Mesenchymal stem cell (in vitro differentiated cells and primary cell): ENCODE results near the gene TSPAN2.

Source experiments
- DNase-seq: peaks from one replicate; pipeline ENCODE4 v3.0.0-alpha.2; 2013
- H2AFZ ChIP-seq: one replicate; pipeline ENCODE4 v1.6.1; 2013; ENCODE audit warnings: low read depth, mild to moderate bottlenecking, control low read depth, inconsistent platforms, low read length, moderate library complexity
- H2AK5ac ChIP-seq: 2 replicates; pipeline ENCODE4 v1.6.1; 2013; ENCODE audit warnings: low read length, moderate library complexity, mild to moderate bottlenecking, inconsistent platforms; ENCODE audit not compliant: severe bottlenecking
- H2BK120ac ChIP-seq: one replicate; pipeline ENCODE4 v1.6.1; 2013; ENCODE audit warnings: low read depth, mild to moderate bottlenecking, inconsistent platforms, low read length, moderate library complexity
- H2BK12ac ChIP-seq, 2 experiments: one replicate each; pipeline ENCODE4 v1.6.1; 2013; ENCODE audit warnings: inconsistent platforms in 2 of 2, low read length in 2 of 2, mild to moderate bottlenecking in 2 of 2, moderate library complexity in 2 of 2, control low read depth in 1 of 2
- H2BK15ac ChIP-seq: one replicate; pipeline ENCODE4 v1.6.1; 2013; ENCODE audit warnings: mild to moderate bottlenecking, low read depth, inconsistent platforms; ENCODE audit not compliant: poor library complexity, severe bottlenecking
- H2BK5ac ChIP-seq: 2 replicates; pipeline ENCODE4 v1.6.1; 2013; ENCODE audit warnings: low read depth, mild to moderate bottlenecking, low read length, control low read depth, inconsistent platforms; ENCODE audit not compliant: poor library complexity, severe bottlenecking
- H3K14ac ChIP-seq, 2 experiments: one replicate each; pipeline ENCODE4 v1.6.1; 2013; ENCODE audit warnings: inconsistent platforms in 2 of 2, low read length in 2 of 2, control low read depth in 1 of 2, mild to moderate bottlenecking in 1 of 2, moderate library complexity in 1 of 2
- H3K18ac ChIP-seq, 2 experiments: one replicate each; pipeline ENCODE4 v1.6.1; 2013; ENCODE audit warnings: inconsistent platforms in 2 of 2, low read length in 2 of 2, control low read depth in 1 of 2, low read depth in 1 of 2, mild to moderate bottlenecking in 1 of 2
- H3K23ac ChIP-seq, 2 experiments: one replicate each; pipeline ENCODE4 v1.6.1; 2013; ENCODE audit warnings: inconsistent platforms in 2 of 2, low read length in 2 of 2, mild to moderate bottlenecking in 2 of 2, moderate library complexity in 2 of 2, control low read depth in 1 of 2
- H3K27ac ChIP-seq: 2 replicates; pipeline ENCODE4 v1.5.1; 2013; ENCODE audit warnings: mild to moderate bottlenecking, moderate library complexity, low read length, control low read depth, inconsistent platforms; ENCODE audit not compliant: poor library complexity, severe bottlenecking
- H3K27me3 ChIP-seq, 2 experiments: 2 replicates each; pipeline versions ENCODE4 v1.6.1 to v1.7.0; 2013; ENCODE audit warnings: low read length in 2 of 2, mild to moderate bottlenecking in 2 of 2, moderate library complexity in 2 of 2, control low read depth in 1 of 2, inconsistent platforms in 1 of 2; ENCODE audit not compliant: control insufficient read depth in 1 of 2, insufficient read depth in 1 of 2
- H3K36me3 ChIP-seq, 2 experiments: 2 replicates each; pipeline versions ENCODE4 v1.6.1 to v1.7.0; 2013; ENCODE audit warnings: low read length in 2 of 2, control low read depth in 1 of 2, inconsistent platforms in 1 of 2, low read depth in 1 of 2, mild to moderate bottlenecking in 1 of 2; ENCODE audit not compliant: insufficient read depth in 2 of 2, control insufficient read depth in 1 of 2
- H3K4ac ChIP-seq, 2 experiments: one replicate each; pipeline ENCODE4 v1.6.1; 2013; ENCODE audit warnings: inconsistent platforms in 2 of 2, low read length in 2 of 2, mild to moderate bottlenecking in 2 of 2, moderate library complexity in 2 of 2, control low read depth in 1 of 2, low read depth in 1 of 2
- H3K4me1 ChIP-seq: 2 replicates; pipeline ENCODE4 v1.6.1; 2013; ENCODE audit warnings: low read depth, low read length, control low read depth; ENCODE audit not compliant: control insufficient read depth, insufficient read depth
- H3K4me2 ChIP-seq: 2 replicates; pipeline ENCODE4 v1.6.1; 2013; ENCODE audit warnings: low read length, mild to moderate bottlenecking, inconsistent platforms; ENCODE audit not compliant: poor library complexity, severe bottlenecking
- H3K4me3 ChIP-seq, 2 experiments: 2 replicates each; pipeline versions ENCODE4 v1.5.1 to v1.7.0; 2013; ENCODE audit warnings: low read length in 2 of 2, mild to moderate bottlenecking in 2 of 2, control low read depth in 1 of 2, low read depth in 1 of 2; ENCODE audit not compliant: insufficient read depth in 1 of 2
- H3K79me1 ChIP-seq: replicated peaks from 2 replicates; pipeline ENCODE4 v1.6.1; 2013; ENCODE audit warnings: mild to moderate bottlenecking, control low read depth, low read length, inconsistent platforms; ENCODE audit not compliant: poor library complexity, severe bottlenecking
- H3K9ac ChIP-seq: 2 replicates; pipeline ENCODE4 v1.7.0; 2013; ENCODE audit warnings: mild to moderate bottlenecking, low read length, moderate library complexity
- H3K9me3 ChIP-seq: 2 replicates; pipeline ENCODE4 v1.7.0; 2013; ENCODE audit warnings: mild to moderate bottlenecking, low read length; ENCODE audit not compliant: control insufficient read depth
- H4K8ac ChIP-seq: one replicate; pipeline ENCODE4 v1.6.1; 2013; ENCODE audit warnings: inconsistent platforms, mild to moderate bottlenecking, low read length, moderate library complexity
- H4K91ac ChIP-seq: one replicate; pipeline ENCODE4 v1.6.1; 2013; ENCODE audit warnings: mild to moderate bottlenecking, low read length, inconsistent platforms
- WGBS: methylation state at CpG from one replicate; pipeline ENCODE4 v1.1.7; 2013; ENCODE audit warnings: mixed read lengths; 5-methylcytosine and 5-hydroxymethylcytosine counted together

Gene TSPAN2

DNA sequence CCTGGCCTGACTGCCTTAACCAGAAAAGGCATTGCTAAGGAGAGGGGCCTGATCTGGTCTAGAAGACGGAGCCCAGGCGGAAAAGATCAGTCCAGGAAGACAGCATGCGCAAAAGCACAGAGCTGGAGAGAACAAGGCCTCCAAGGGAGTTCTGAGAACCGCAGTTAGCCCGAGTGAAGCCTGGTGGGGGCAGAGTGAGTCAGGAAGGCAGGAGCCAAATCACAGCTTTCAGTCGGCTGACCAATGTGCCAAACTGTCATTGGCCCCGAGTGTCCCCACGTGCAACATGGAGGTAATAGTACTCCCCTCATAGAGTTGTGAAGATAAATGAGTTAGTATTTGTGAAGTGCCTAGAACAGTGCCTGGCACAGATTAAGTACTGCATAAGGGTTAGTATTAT lies 1.2 kb upstream of the TSPAN2 start:
- no peak overlapping the region for H2AK5ac ChIP-seq
- no peak overlapping the region for H3K4ac ChIP-seq
- H3K36me3 ChIP-seq: no peaks in the 10 kb centered on the region
- H3K27ac ChIP-seq: no peak overlapping the region
- H3K9ac ChIP-seq: peak overlapping the region; percentile 65
- H3K18ac ChIP-seq: no peak overlapping the region
- no peak overlapping the region for H2AFZ ChIP-seq
- peaks cover 0 to 23% of the 10 kb centered on the region in 2 experiments for H3K27me3 ChIP-seq
- H3K23ac ChIP-seq: no peak overlapping the region
- H2BK120ac ChIP-seq: no peak overlapping the region
- H4K91ac ChIP-seq: no peak overlapping the region
- H3K14ac ChIP-seq: no peak overlapping the region
- no peak overlapping the region for H2BK5ac ChIP-seq
- no peak overlapping the region for H3K4me2 ChIP-seq
- no peak overlapping the region for H2BK12ac ChIP-seq
- no peak for DNase-seq
- H4K8ac ChIP-seq: no peak overlapping the region
- H2BK15ac ChIP-seq: no peak overlapping the region
- H3K4me1 ChIP-seq: peaks cover 8% of the 10 kb centered on the region
- H3K79me1 ChIP-seq: no peaks in the 10 kb centered on the region
- no peaks in the 10 kb centered on the region for H3K9me3 ChIP-seq
- peak overlapping the region in 1 of 2 experiments; percentile 81 for H3K4me3 ChIP-seq
- WGBS: 83% methylated on average over 6 of the region's 8 CpGs

DNA sequence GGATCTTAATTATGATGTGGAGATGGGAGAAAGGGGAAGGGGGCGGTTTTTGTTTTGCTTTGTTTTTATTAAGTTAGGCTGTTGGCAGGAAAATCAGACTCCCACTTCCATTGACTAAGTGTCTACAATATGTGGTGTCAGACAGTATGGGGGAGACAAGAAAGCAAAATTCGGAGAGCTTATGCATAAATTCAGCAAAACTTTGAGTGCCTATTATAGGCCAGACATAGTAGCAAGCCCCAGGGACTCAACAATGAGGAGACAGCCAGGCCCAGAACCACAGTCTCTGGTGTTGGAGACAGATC lies 835 bp upstream of the TSPAN2 start:
- H3K4me2 ChIP-seq: peak overlapping the region; percentile 75
- H4K8ac ChIP-seq: no peak overlapping the region
- no peaks in the 10 kb centered on the region for H3K79me1 ChIP-seq
- H3K14ac ChIP-seq: no peak overlapping the region
- no peak overlapping the region for H3K4ac ChIP-seq
- no peak overlapping the region for H2BK15ac ChIP-seq
- H2BK120ac ChIP-seq: no peak overlapping the region
- peaks cover 0 to 27% of the 10 kb centered on the region in 2 experiments for H3K27me3 ChIP-seq
- H4K91ac ChIP-seq: no peak overlapping the region
- no peak overlapping the region for H3K23ac ChIP-seq
- peak overlapping the region in 1 of 2 experiments; percentile 81 for H3K4me3 ChIP-seq
- H2BK5ac ChIP-seq: no peak overlapping the region
- H3K9ac ChIP-seq: peak overlapping the region; percentile 65
- H3K18ac ChIP-seq: no peak overlapping the region
- H3K36me3 ChIP-seq: no peaks in the 10 kb centered on the region
- no peak overlapping the region for H2AFZ ChIP-seq
- peaks cover 8% of the 10 kb centered on the region for H3K4me1 ChIP-seq
- no peaks in the 10 kb centered on the region for H3K9me3 ChIP-seq
- no peak overlapping the region for H2AK5ac ChIP-seq
- no peak for DNase-seq
- WGBS: 50% methylated on average over 2 of the region's 2 CpGs
- H3K27ac ChIP-seq: no peak overlapping the region
- H2BK12ac ChIP-seq: no peak overlapping the region

DNA sequence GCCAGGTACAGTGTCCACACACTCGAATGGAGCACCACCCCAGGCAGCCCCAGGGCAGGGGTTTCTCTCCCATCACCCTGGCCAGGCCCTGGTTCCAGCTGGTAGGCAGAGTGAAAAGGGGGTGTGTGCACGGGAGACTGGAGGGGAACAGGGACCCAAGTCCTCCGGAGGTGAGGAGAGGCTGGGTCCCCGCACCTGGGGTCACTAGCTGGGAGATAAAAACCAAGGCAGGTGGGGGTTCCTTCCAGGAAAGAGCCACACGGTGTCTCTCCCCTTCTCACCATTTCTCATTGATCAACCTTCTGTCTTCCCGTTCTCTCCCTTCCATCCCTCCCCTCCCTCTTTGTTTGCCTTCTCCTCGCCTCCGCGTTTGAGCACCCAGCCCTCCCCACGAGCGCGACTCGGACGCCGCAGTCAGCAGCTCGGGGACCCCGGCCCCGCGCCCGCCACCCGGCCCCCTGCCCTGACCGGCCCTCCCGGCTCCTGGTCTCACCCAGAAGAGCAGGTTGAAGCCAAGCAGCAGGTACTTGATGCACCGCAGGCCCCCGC lies 358 bp downstream of the TSPAN2 start:
- Histone ChIP-seq H2BK15ac (no peak overlapping the region), H4K8ac (no peak overlapping the region), H2BK5ac (no peak overlapping the region), H3K9ac (no peak overlapping the region), H2AFZ (no peak overlapping the region), H3K9me3 (no peaks in the 10 kb centered on the region), H3K27me3 (peaks cover 0 to 35% of the 10 kb centered on the region in 2 experiments), H3K23ac (no peak overlapping the region), H2BK12ac (no peak overlapping the region), H2AK5ac (no peak overlapping the region), H3K79me1 (no peaks in the 10 kb centered on the region), H3K4ac (no peak overlapping the region), H3K27ac (no peak overlapping the region), H3K4me1 (peaks cover 8% of the 10 kb centered on the region), H3K14ac (no peak overlapping the region), H3K4me2 (peak overlapping the region; percentile 86), H3K4me3 (peak overlapping the region; percentile 14 to 60), H3K18ac (no peak overlapping the region), H2BK120ac (no peak overlapping the region), H3K36me3 (no peaks in the 10 kb centered on the region), H4K91ac (no peak overlapping the region)
- DNase-seq: no peak
- 8% methylated on average over 16 of the region's 25 CpGs for WGBS

GRCh38 chr1:115088115-115088778 lies 1.1 kb downstream of the TSPAN2 start:
- no peak overlapping the region for H4K91ac ChIP-seq

More at GRCh38 chr1:115088115-115088778, 1.1 kb downstream of the TSPAN2 start:
- H3K79me1 ChIP-seq: no peaks in the 10 kb centered on the region
- peaks cover 0 to 37% of the 10 kb centered on the region in 2 experiments for H3K27me3 ChIP-seq
- H3K18ac ChIP-seq: no peak overlapping the region
- H2BK120ac ChIP-seq: no peak overlapping the region
- DNase-seq: no peak
- H3K23ac ChIP-seq: no peak overlapping the region
- no peak overlapping the region for H2BK15ac ChIP-seq
- no peaks in the 10 kb centered on the region for H3K9me3 ChIP-seq
- no peak overlapping the region for H2AK5ac ChIP-seq
- H3K9ac ChIP-seq: no peak overlapping the region
- H4K8ac ChIP-seq: no peak overlapping the region
- H3K4me2 ChIP-seq: peak overlapping the region; percentile 86
- no peak overlapping the region for H2BK12ac ChIP-seq
- no peak overlapping the region for H3K4me3 ChIP-seq
- no peak overlapping the region for H2AFZ ChIP-seq
- 88% methylated on average over 5 of the region's 5 CpGs for WGBS
- no peak overlapping the region for H2BK5ac ChIP-seq
- no peak overlapping the region for H3K27ac ChIP-seq
- no peak overlapping the region for H3K14ac ChIP-seq
- H3K4me1 ChIP-seq: peaks cover 8% of the 10 kb centered on the region
- H3K4ac ChIP-seq: no peak overlapping the region
- H3K36me3 ChIP-seq: no peaks in the 10 kb centered on the region
